GM11168 (cell line): ENCODE data around the gene VLDLR.

ENCODE experiments used
- in situ Hi-C: fragments of 300-500 bp; cut with MboI; formaldehyde crosslinking; loops from one replicate; pipeline ENCODE4 v1.12.0; 2022; ENCODE audit warnings: low sequenced_read_pairs; ENCODE audit not compliant: unreplicated experiment

Gene VLDLR

DNA sequence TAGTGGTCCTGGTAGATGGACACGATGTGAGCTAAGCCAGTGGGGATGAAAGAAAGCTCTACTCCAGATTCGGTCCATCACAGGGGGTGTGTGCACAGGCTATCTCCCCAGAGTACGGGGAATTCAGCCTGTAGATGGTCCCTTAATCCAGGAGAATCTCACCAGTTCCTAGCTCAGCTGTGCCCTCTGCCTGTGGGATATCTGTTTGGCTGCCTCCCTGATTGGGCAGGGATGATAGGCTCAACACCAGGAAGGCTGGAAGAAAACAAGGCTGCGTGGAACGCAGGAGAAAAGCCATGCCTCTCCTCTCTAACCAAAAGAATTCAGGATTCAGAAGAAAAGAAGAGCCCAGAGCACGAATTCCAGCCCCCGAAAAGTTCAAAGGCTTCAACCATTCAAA lies 40.9 kb downstream of the VLDLR start:
- in situ Hi-C loops: no loop called here

DNA sequence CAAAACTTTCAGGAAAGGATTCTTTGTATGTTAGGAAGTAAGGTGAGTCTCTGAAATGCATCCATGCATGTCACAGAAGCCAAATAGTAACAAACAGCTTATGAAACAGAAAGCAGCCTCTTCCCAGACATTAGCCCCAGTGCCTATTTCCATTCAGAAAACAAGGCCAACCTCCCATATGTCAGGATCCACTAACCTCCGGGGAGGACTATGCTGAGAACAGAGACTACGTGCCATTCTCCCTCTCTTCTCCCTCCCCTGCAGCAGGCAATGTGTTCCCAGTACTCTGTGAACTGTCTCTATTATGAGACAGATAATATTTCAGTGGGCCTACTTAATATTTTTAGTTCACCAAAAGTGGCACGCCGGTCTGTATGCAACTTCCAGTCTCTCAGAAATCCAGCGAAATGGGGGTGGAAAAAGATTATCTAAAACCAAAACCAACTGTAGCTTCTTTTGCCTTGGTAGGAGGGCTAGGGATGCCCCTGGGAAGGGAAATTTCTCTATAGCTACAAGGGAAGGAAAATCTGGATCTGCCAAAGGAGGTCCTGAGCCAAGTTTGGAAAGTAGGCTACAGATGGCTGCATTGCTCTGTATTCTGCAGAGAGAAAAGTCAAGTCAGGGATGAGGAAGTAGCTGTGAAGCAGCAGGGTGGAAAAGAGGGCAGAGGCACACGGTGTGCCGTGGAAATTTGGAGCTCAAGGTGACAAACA lies 42.0 kb downstream of the VLDLR start:
- in situ Hi-C loops: no loop called here

DNA sequence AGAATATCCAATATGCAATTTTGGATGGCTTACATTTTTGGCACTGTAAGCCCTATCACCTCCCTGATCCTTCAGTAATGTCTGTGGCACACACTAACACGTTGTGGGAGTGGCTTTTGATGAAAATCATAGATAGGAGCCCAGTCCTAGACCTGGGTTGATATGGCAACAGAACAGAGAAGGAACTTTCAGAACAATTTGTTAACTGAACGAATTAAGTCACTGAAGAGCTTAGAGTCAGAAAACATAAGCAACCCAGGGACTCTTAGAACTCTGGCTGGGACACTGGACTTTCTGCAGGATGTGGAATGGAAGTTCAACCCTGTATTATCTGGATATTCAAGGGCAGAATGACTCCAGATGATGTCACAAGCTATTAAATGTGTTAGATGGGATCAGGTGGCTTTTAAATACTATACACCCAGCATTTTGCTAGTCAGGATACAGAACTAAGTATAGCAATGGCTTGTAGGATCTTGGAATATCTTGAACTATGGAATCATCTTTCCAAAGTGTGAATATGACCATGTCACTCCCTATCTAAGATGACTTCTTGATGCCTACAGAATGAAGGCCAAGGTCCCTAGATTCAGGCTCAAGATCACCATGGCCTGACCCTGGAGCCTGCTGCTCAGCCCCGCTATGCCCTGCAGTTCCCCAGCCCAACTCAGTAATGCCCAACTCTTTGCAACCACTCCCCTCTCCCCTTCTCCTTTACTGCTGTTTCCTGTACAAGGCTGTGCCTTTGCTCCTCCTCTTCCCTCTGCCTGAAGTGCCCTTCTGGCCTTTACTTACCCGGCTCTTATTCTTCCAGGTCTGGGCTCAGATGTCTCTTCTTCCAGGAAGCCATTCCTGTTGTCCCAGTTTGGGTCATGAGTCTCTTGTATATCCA lies 42.8 kb downstream of the VLDLR start:
- in situ Hi-C loops: no loop called here

DNA sequence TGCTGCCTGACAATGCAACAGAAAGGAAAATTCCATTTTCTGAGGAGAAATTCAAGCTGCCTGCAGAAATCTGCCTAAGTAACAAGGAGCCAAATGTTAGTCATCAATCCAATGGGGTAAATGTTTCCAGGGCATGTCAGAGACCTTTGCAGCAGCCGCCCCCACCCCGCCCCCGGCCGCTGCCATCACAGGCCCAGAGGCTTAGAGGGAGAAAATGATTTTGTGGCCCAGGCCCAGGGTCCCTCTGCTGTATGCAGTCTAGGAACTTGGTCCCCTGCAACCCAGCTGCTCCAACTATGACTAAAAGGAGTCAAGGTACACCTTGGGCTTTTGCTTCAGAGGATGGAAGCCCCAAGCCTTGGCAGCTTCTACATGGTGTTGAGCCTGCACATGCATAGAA lies 45.0 kb downstream of the VLDLR start:
- in situ Hi-C loops: no loop called here

DNA sequence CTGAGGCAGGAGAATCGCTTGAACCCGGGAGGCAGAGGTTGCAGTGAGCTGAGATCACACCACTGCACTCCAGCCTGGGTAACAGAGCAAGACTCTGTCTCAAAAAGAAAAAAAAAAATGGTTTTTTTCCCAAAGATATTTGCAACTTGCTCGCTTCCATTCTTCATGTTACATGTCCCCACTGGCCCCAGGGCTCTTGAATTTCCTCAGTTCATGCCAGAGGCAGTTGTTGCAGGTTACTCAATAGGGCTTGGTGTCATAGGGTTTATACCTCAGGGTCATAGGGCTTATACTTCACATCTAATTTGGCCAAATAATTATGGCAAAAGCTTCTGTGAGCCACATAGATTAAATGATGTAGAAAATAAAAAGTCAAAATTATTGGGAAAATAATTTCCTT lies 51.6 kb downstream of the VLDLR start:
- in situ Hi-C loops: no loop called here

DNA sequence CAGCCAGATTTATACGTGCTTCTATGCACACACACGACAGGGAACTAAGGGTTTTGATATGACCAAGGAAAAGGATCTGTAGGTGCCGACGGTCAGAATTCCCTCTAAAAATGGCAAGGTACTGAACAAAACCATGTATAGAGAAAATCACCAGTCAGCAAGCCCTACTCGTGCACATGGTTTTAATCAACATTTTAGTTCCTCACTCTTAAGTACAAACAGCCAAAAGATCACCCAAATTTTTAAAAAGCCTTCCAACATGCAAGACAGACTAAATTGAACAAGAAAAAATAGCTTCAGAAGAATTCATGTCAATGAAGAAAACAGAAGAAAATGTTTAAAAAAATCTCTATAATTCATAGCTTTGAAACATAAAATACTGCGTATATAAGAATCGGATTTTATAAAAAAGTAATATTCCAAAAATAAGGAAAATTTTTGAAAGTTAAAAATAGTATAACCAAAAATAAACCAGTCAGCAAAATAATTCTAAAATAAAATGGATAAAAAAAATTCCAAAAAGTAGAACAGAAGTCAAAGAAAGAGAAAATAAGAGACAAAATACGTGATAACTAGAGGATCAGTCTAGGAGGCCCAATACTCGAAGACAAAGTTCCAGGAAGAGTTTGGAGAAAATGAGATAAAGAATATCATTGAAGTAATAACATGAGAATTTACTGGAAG lies 52.7 kb downstream of the VLDLR start:
- in situ Hi-C loops: no loop called here

DNA sequence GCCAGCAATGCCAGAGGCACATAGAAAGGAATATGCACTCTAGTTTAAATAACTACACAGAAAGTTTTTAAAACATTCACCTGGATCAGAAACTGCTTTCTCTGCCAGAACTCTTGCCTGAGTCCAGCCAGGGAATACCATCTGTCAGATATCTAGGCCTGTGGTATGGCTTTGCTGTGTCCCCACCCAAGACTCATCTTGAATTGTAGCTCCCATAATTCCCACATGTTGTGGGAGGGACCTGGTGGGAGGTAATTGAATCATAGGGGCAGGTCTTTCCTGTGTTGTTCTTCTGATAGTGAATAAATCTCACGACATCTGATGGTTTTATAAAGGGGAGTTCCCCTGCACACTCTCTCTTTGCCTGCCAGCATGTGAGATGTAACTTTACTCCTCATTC lies 54.2 kb downstream of the VLDLR start:
- in situ Hi-C loops: no loop called here

DNA sequence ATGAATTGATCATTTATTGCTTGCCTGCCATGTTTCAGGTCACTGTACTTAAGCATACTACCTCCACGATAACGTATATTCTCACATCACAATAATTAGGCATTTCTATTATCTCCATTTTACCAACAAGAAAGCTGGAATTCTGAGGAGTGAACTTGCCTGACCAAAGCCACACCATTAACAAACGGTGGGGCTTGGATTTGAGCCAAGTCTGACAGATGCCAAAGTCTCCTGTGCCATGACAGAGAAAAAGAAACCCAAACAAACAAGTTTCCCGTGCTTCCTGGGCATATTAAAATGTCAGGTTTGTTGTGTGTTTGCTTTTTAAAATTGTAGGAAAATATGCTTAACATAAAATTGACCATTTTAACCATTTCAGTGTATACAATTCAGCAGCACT lies 54.9 kb downstream of the VLDLR start:
- in situ Hi-C loops: no loop called here

DNA sequence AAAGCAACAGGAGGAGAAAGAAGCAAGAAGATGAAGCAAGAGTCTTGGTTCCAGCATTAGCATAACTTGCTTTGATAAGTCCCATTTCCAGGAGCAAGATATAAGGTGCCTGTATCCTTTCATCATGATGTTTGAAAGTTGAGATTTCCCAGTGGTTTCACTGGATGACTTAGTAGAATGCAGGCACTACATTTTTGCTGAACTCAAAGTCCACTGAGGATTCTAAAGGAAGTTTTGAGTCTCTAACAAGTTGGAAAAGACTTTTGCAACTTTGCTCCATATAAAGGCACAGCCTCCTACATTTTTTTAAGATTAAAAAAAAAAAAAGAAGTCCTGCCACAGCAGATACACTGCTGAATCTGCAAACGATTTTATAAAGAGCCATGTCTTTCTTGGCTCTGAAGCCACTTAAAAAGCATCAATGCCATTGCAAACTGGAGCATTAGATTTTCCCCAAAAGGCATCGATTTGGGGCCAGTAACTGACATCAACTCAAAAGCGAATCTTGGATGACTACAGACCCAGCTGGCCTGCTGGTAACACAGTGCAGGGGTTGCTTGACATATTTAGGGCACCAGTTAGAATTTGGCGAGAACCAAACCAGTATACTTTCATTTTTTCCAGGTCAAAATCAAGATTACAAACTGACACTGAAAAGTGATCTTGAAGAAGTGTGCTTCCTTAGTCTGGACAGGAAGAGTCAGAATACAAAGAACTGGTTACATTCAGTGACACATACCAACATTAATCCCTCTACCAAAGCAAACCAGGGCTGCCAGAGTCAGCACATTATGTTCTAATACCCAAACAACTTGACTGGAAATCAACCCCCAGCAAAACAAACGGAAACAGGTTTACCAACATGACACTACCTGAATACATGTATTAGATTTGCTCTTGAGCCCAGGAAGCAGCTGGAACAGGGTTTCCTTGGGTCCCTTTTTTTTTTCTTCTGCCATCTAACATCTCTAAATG lies 56.6 kb downstream of the VLDLR start:
- in situ Hi-C loops: no loop called here

DNA sequence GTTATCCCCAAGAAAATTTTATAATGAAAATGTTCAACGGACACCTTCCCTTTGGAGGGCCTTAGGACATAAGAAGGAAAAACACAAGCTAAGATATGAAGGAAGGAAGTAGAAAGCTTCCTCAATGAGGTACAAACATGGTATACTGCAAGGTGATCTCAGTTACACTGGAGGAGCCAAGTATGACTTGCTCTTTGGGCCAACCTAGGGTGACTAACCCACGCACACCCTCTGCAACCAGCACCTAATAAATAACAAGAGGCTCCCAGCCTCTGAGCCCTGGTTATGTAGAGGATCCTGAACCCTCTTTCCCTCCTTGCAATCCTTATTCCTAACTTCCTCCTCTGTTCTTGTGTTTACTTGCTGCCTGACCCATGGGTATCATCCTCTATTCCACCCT lies 57.4 kb downstream of the VLDLR start:
- in situ Hi-C loops: no loop called here

DNA sequence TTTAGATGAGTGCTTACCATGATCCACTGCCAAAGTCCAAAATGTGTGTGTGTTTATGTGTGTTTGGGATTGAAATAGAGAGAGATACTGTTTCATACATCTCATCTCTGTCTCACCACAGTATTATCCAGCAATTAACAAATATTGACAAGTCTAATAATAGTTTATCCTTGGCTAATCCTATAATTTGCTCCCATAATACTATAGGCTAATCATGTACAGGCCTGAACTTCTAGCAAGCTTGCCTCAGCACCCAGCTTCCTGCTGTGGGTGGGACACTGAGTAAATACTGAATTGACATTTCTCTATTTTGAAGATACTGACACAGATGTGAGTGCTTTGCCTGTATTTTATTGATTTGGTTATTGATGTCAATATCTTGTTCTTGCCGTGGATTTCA lies 60.4 kb downstream of the VLDLR start:
- in situ Hi-C loops: no loop called here

DNA sequence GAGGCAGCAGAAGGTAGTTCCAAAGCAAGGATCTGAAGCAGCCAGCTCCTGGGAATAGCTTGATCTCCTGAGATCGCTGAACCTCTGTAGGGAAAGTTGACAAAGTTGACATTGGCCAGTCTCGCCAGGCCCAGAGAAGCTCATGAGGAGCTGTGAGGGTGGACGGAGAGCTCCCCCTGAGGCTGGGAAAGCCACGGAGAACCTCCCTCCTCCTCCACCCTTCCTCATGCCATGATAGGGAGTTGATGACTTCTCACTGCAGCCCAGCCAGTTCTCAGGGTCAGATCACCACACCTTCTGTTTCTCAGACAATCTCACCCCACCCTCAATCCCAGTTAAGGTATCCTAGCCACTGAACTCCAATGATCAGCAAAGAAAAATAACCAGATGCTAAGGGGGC lies 65.3 kb downstream of the VLDLR start:
- in situ Hi-C loops: no loop called here

DNA sequence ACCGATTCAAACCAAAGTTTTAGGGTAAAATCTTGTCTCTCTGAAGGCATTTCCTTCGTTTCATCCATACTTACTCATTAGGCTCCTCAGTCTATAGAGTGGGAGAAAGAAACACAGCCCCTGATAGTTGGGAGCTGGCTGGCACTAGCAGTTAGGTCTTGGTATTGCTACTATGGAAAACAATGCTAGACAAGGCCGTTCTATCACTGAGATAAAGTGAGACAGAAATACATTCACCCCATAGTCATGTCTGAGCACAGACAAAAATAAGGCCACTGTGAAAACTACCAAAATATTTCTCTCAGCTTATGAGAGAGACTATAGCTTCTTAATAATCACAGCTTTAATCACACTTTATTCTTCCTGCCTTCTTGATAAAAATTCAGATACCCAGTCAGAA lies 67.0 kb downstream of the VLDLR start:
- in situ Hi-C loops: no loop called here

DNA sequence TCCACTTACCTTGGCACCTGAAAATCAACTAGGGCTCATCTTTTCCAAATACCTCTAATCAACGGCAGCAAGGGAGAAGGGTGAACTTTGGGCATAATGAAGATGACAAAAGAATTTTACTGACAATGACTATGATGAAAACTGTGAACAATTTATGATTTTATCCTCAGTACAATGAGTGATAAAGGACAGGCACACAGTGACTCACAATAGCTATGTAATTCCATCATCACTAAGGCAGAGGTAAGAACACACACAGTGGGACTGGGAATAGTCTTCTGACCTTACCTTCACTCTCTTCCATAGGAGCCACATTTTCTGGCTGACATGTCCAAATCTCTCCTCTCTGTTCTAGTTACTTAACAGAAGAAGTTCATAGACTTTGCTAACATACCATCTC lies 69.6 kb downstream of the VLDLR start:
- in situ Hi-C loops: no loop called here

DNA sequence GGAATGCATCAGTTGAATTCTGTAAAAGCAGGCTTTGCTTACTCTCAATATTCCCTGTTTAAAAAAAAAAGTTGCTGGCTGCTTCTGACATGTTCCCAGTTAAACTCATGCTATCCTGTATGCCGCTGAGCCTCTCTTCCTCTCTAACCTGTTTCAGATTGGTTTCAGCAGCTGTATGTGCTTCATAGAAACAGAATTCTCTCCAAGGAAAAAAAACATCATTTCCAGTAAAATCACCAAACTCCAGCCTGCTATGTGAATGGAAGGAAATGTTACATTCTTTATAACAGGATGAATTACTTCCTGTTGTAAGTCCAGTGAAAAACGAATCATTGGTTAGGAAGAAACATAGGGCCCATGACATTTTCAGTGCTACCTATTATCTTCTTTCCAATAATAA lies 70.0 kb downstream of the VLDLR start:
- in situ Hi-C loops: no loop called here

DNA sequence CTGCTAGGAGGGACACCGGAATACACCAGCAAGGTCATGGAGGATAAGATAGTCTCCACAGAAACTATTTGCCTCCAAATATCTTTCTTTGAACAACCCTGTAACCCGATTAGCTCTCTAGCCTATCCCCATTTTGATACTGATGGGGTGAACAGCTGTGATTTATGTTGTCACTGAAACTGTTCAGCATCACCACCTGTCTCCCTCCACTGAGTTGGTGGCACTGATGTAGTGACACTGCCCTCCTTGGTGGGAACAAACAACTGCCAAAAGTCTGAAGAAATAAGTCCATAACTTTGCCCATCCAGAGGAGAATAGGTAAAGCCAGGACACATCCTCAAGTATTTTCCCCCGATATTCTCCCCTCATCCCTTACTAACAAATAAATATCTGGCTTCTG lies 71.5 kb downstream of the VLDLR start:
- in situ Hi-C loops: no loop called here

DNA sequence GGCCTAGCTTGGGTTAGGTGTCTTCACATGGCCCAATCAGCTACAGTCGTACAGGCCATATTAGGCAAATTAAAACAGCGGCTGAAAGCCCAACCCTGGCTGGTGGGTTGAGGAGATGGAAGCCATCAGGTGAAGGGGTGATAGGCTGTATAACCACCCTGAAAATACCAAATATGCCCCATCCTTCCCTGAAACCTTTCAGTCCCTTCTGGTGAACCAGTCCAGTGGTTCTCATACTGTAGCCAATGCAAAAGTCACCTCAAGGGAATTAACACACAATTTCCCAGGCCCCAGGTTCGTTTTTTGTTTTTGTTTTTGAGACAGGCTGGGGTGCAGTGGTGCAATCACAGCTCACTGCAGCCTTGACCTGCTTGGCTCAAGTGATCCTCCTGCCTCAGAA lies 75.9 kb downstream of the VLDLR start:
- in situ Hi-C loops: no loop called here

DNA sequence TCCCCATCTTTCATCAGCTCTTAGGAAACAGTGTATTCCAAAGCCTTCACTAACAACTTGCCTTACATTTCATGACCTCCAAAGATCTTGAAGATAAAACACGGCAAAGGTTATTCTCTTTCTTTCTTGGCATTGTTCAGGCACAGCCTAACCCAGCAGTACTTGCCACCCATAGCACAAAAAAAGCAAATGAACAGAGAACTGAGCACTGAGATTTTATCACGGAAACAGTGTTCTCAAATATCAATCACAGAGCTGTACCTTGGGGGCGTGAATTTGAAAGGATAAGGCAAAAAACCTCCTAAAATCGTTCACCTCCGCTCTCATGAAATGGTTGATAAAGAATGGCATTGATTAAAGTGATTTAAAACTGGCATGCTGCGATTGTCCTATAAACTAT lies 78.8 kb downstream of the VLDLR start:
- in situ Hi-C loops: no loop called here

DNA sequence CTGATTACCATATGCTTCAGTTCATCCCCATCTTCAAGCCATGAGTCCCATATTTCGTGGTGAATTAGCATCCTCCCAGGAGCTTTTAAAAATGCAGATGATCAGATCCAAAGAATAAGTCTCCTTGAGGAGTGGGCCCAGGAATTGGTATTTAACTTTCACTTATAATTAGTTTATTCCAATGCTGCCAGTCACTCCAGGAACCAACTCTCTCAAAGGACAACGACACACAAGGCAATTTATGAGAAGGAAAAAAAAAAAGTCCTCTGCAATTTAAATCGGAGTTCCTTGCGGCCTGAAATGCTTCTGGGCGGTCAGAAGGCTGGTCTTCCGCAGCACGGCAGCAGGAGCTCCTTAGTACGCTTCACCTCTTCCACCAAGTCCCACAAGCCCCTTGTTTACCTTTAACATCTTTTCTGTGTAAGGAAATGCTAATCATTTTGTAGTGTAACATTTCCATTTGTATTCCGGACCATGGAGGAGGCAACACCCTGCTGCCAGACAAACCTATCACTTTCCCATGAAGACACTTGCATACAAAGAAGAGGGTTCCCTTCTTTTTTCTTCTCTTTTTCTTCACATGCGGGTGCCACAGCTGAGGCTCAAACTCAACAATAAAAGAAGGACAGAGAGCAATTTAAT lies 79.4 kb downstream of the VLDLR start:
- in situ Hi-C loops: no loop called here

DNA sequence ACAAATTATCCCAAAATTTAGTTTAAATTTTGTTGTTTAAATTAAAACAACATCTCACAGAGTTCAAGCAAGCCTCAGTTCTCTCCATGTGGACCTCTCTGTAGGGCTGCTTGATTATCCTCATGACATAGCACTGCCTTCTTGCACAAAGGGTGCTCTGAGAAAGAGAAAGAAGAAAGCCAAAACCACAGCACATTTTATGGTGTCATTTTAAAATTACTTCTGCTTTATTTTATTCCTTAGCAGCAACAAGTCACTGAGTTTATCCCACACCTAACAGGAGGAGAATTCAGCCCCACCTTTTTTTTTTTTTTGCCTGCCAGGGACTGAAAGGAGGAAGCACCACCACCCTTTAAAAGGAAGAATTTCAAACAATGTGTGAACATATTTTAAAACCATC lies 82.9 kb downstream of the VLDLR start:
- in situ Hi-C loops: no loop called here
